Neural progenitor cell (in vitro differentiated cells): ENCODE results near the gene TIMP3.

ENCODE experiments used
- CTCF ChIP-seq: fragments of 200-600 bp; sonication (generic); IDR thresholded peaks from 2 replicates; pipeline ENCODE4 v1.5.1; 2017; ENCODE audit warnings: antibody characterized with exemption, mild to moderate bottlenecking
- EZH2phosphoT487 ChIP-seq: fragments of 200-600 bp; sonication (generic); IDR thresholded peaks from 2 replicates; pipeline ENCODE4 v1.6.1; 2017; ENCODE audit warnings: antibody characterized with exemption

DNA sequence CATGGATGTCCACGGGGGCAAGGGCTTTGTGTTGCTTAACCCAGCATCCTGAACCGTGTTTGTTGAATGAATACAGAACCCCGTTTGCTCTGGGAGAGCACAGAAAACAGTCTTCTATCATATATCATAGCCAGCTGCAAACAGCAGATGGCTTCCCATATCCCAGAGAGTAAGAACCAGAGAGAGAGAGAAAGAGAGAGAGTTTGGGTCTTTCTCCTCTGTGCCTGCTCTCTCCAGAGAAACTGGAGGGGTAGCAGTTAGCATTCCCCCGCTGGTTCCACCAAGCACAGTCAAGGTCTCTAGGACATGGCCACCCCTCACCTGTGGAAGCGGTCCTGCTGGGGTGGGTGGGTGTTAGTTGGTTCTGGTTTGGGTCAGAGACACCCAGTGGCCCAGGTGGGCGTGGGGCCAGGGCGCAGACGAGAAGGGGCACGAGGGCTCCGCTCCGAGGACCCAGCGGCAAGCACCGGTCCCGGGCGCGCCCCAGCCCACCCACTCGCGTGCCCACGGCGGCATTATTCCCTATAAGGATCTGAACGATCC, 440 bp upstream of the TIMP3 start:
- TF ChIP-seq CTCF, result no peak
- TF ChIP-seq EZH2phosphoT487, result no peak
